GM12873 (cell line): ENCODE data around the gene PTGDS.

ENCODE experiments used
- CTCF ChIP-seq: IDR thresholded peaks from 2 replicates; pipeline ENCODE4 v1.5.1; 2012; ENCODE audit warnings: low read depth, mild to moderate bottlenecking, moderate library complexity, low read length, control low read depth; ENCODE audit not compliant: insufficient read depth; ENCODE audit errors: missing control alignments

Gene PTGDS

DNA sequence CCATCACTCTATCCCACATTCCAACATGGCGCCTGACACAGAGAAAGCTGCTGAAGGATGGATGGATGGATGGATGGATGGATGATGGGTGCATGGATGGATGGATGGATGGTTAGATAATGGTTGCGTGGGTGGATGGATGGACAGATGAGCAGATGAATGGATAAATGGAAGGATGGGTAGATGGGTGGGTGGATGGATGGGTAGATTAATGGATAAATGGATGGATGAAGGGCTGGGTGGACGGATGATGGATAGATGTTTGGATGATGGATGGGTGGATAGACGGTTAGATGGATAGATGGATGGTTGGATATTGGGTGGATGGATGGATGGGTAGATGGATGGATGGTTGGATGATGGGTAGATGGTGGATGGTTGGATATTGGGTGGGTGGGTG is 20.7 kb upstream of the PTGDS start:
- no peak for TF ChIP-seq CTCF

DNA sequence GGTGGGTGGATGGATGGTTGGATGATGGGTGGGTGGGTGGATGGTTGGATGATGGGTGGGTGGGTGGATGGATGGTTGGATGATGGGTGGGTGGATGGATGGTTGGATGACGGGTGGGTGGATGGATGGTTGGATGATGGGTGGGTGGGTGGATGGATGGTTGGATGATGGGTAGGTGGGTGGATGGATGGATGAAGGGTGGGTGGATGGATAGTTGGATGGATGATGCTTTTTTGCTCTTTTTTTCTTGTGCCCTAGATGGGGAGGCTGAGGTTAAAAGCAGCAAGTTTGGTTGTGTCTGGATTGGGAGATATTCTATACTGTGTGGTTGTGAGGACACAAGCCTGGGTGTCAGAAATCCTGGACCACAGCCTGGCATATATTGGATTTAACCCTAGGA is 19.8 kb upstream of the PTGDS start:
- TF ChIP-seq CTCF, result no peak

- TF ChIP-seq CTCF, result no peak
Measured at GRCh38 chr9:136957901-136958300, 19.4 kb upstream of the PTGDS start.

DNA sequence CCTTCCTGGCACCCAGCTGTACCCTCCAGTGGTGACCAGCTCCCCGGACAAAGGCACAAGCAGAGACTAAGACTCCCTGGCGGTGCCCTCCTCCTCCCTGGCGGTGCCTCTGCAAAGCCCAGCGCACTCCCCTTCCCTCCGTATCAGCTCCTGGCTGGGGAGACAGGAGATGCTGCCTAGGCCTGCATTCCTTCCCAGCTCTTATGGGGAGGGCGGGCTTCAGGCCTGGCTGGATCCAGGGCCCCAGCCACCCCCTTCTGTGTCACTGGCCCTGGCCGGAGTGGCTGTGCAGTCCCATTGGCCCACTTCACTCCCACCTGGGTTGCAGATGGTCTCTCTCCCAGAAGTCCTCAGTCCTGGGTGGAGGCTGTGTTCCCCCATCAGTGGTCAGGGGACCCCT is 18.8 kb upstream of the PTGDS start:
- no peak for TF ChIP-seq CTCF

- TF ChIP-seq CTCF, result no peak
Measured at GRCh38 chr9:136958898-136959850, 18.1 kb upstream of the PTGDS start.

DNA sequence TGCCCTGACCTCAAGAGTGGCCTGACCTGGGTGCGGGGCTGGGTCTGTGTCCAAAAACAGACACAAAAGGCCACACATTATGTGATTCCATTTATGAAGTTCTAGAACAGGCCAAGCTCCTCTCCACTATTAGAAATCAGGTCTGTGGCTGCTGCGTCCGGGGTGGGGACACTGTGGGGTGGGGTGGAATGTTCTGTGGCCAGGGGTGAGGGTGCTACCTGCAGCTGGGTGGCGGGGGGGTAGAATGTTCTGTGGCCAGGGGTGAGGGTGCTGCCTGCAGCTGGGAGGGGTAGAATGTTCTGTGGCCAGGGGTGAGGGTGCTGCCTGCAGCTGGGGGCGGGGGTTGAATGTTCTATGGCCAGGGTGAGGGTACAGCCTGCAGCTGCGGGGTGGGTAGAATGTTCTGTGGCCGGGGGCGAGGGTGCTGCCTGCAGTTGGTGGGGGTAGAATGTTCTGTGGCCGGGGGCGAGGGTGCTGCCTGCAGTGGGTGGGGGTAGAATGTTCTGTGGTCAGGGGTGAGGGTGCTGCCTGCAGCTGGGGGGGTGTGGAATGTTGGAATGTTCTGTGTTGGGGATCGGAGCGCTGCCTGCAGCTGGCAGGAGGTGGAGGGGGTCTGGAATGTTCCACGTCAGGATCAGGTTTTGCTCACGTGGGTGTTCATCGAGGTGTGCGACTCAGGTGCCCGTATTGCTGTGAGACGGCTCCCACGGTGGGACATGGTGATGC is 16.9 kb upstream of the PTGDS start:
- TF ChIP-seq CTCF, result no peak

DNA sequence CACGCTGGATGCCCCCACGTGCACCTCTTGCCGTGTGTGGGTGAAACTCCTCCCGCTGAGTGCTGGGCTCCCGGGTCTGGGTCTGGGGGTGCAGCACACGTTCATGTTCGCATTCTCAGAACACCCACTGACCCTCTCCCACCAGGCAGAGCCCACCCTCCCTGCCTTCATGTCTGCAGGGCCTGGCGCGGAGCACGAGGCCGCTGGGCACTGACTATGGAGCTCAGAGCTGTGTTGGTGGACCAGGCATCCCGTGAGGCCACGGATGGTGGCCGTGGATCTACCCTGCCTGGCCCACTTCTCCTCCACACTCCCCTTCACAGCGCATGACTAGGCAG is 16.4 kb upstream of the PTGDS start:
- TF ChIP-seq CTCF, result no peak
